Thymus (tissue), 11 donors: Measurements from ENCODE around the gene ANKH. TPM values are rescaled to one million over a fixed set of nuclear protein-coding genes. Genes with fewer than 3 reads are reported as not detected.

ENCODE experiments used
- DNase-seq, 9 donors: peaks; one replicate each; pipeline ENCODE4 v3.0.0-alpha.2; 2013; ENCODE audit warnings: low spot score in 9 of 9, low read depth in 6 of 9, missing footprints in 1 of 9
- H3K27ac ChIP-seq, 2 donors: one replicate each; pipeline ENCODE4 v1.5.1; 2013; ENCODE audit warnings: control low read depth in 1 of 2, low read depth in 1 of 2, low read length in 1 of 2, mild to moderate bottlenecking in 1 of 2, moderate library complexity in 1 of 2
- H3K27me3 ChIP-seq, 2 donors: one replicate each; pipeline ENCODE4 v1.5.1; 2013; ENCODE audit warnings: low read length in 1 of 2; ENCODE audit not compliant: control insufficient read depth in 2 of 2, insufficient read depth in 1 of 2
- H3K36me3 ChIP-seq, 2 donors: one replicate each; pipeline ENCODE4 v1.5.1; 2013; ENCODE audit warnings: low read length in 1 of 2, mild to moderate bottlenecking in 1 of 2, moderate library complexity in 1 of 2; ENCODE audit not compliant: control insufficient read depth in 2 of 2, insufficient read depth in 2 of 2
- H3K4me1 ChIP-seq, 2 donors: one replicate each; pipeline ENCODE4 v1.5.1; 2013; ENCODE audit warnings: low read length in 2 of 2; ENCODE audit not compliant: control insufficient read depth in 2 of 2, insufficient read depth in 2 of 2
- H3K4me3 ChIP-seq, 2 donors: one replicate each; pipeline ENCODE4 v1.5.1; 2013; ENCODE audit warnings: low read length in 2 of 2, control low read depth in 1 of 2, mild to moderate bottlenecking in 1 of 2
- H3K9me3 ChIP-seq, 2 donors: one replicate each; pipeline ENCODE4 v1.5.1; 2013; ENCODE audit warnings: low read length in 1 of 2, mild to moderate bottlenecking in 1 of 2; ENCODE audit not compliant: control insufficient read depth in 2 of 2, insufficient read depth in 1 of 2
- WGBS: extraction: QIAGEN DNeasy Blood & Tissue Kit; methylation state at CpG from one replicate; pipeline ENCODE4 v1.1.7; 2013; 5-methylcytosine and 5-hydroxymethylcytosine counted together
- polyA plus RNA-seq: library from polyadenylated mRNA; stranded (reverse); fragments of 200-250 nt; gene quantifications from one replicate; pipeline ENCODE4 v1.2.3, GENCODE V29; 2013
- total RNA-seq: library from RNA; stranded (reverse); fragments of 120-200 nt; gene quantifications from one replicate; pipeline ENCODE4 v1.2.4, GENCODE V29; 2013
- donor health status: healthy.

The ANKH gene
- total and polyA plus RNA-seq, 2 donors, result 17.3 to 29.8 TPM

DNA sequence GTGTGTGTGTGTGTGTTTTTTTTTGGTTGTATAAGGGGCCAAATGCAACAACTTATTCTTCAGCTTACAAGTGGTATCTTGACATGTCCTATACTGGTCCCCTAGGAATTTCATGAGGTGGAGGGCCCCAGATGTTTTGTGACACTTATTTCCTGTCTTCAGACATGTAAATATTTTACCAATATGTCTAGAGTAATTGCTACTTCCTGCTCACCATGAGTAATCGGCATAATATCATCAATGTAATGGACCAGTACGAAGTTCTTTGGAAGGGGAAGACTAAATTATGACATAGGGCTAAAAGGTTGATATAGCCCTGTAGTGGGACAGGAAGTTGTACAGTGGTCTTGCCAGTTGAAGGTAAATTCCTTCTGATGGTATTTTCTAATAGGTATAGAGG, 210.7 kb downstream of the ANKH start:
- 97% methylated on average over 2 of the region's 2 CpGs for WGBS
- H3K27me3 ChIP-seq, result no peaks in the 10 kb centered on the region
- H3K27ac ChIP-seq, result no peak overlapping the region
- no peaks in the 10 kb centered on the region for H3K9me3 ChIP-seq
- peaks cover 7 to 17% of the 10 kb centered on the region in 2 donors for H3K4me1 ChIP-seq
- H3K4me3 ChIP-seq, result no peak overlapping the region
- H3K36me3 ChIP-seq, result no peaks in the 10 kb centered on the region
- DNase-seq, result no peak

DNA sequence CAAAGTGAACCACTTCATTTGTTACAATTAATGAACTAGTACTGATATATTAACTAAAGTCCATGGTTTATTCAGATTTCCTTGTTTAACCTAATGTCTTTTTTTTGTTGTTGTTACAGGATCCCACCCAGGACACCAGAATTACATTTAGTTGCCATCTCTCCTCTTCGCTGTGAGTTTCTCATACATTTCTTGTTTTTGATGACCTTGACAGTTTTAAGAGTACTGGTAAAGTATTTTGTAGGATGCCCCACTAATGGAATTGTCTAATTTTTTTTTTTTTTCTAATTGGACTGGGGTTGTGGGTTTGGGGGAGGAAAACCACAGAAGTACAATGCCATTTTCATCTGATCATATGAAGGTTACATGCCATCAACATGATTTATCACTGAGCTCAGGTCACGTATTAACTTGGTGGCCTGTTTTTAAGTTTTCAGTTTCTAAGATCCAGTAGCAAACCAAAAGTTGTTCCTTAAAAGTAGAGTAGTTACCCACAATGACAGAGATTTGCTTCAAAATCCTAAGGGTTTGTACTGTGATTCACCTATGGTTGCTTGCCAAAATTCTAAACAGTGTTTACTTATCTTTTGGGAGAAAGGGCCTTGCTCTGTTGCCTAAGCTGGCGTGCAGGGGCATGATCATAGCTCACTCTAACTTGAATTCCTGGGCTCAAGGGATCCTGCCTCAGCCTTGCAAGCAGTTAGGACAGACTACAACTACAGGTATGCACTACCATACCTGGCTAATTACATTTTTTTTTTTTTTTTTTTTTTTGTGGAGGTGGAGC, 211.6 kb downstream of the ANKH start:
- H3K27ac ChIP-seq, result peak overlapping the region in 1 of 2 donors; percentile 9
- H3K9me3 ChIP-seq, result no peaks in the 10 kb centered on the region
- DNase-seq, result no peak
- no peak overlapping the region for H3K4me3 ChIP-seq
- H3K27me3 ChIP-seq, result no peaks in the 10 kb centered on the region
- 96% methylated on average over 3 of the region's 3 CpGs for WGBS
- H3K4me1 ChIP-seq, result peaks cover 5 to 15% of the 10 kb centered on the region in 2 donors
- H3K36me3 ChIP-seq, result no peaks in the 10 kb centered on the region

DNA sequence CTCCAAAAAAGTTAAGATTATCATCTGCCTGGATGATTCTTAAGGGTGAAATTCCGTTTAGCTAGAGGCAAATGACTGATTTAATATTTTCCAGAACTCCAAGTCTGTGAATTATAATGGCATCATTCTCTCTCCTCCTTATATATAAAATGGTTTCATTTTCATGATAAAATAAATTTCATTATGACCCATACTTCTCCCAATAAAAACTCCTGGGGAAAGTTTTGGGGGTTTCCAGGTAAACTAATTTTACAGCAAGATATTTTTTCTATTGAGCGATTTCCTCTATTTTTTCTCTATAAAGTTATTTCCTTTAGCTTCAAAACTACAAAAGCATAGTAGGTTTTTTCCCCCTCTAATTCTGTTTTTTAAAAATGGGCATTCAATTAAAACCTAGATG, 214.7 kb downstream of the ANKH start:
- Histone ChIP-seq H3K27ac (no peak overlapping the region), H3K4me1 (peaks cover 0 to 6% of the 10 kb centered on the region in 2 donors), H3K4me3 (no peak overlapping the region), H3K9me3 (no peaks in the 10 kb centered on the region), H3K36me3 (no peaks in the 10 kb centered on the region), H3K27me3 (no peaks in the 10 kb centered on the region)
- no peak for DNase-seq
- WGBS, result 76% methylated on average over 2 of the region's 2 CpGs

DNA sequence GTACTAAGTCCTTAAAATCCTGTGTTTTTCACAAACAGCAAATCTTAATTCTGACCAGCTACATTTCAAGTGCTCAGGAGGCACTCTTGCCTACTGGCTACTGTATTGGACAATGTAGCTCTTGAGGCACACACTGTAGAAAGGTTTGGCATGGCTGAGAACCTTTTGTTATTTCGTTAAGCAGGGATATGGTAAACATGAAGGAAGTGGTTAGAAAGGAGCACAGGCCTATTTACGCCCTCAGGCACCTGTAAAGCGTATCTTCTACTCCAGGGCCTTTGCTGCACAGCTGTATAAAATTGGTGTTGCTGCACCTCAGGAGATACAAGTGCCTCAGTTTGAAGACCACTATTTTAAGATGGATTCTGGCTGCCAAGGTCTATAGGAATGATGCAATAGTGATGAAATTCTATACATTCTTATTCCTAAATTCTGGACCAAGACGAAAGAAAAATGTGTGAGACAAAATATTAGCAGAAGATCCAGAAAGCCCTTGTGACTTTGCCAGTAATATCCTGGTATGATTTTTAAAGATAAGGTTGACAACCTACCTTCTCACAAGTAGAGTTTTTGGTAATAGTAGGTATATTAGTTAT, 216.3 kb downstream of the ANKH start:
- peaks cover 0 to 6% of the 10 kb centered on the region in 2 donors for H3K4me1 ChIP-seq
- H3K27me3 ChIP-seq, result no peaks in the 10 kb centered on the region
- no peak overlapping the region for H3K27ac ChIP-seq
- peak in 2 of 9 donors; percentile 19 to 54 for DNase-seq
- no peaks in the 10 kb centered on the region for H3K36me3 ChIP-seq
- H3K4me3 ChIP-seq, result no peak overlapping the region
- H3K9me3 ChIP-seq, result no peaks in the 10 kb centered on the region
- WGBS, result 17% methylated on average over 4 of the region's 4 CpGs

Other genes with a start within 250 kb of the ANKH start
- 23.3 TPM for gene OTULIN, start 207.1 kb downstream of the ANKH start, total RNA-seq
- 9.1 TPM for gene OTULIN, start 207.1 kb downstream of the ANKH start, polyA plus RNA-seq